ENCODE measurements around the gene ITPR1.

The ITPR1 gene

GRCh38 chr3:4509983-4510755, 17.0 kb downstream of the ITPR1 start:
- DNase-seq (ENCODE audit: insufficient read length, low spot score) = no peak
- FAIRE-seq = no peak

GRCh38 chr3:4511491-4512262, 18.5 kb downstream of the ITPR1 start:
- no peak for TF ChIP-seq CTCF (IDR thresholded peaks at IDR 0.05; ENCODE audit: insufficient read depth, missing control alignments)
- FAIRE-seq (no peak), DNase-seq (ENCODE audit: insufficient read length, low spot score) (no peak)

More at GRCh38 chr3:4509983-4510755, 17.0 kb downstream of the ITPR1 start:
- no peak for TF ChIP-seq CTCF (IDR thresholded peaks at IDR 0.05; ENCODE audit: insufficient read depth, missing control alignments)

GRCh38 chr3:4512895-4513616, 19.9 kb downstream of the ITPR1 start:
- DNase-seq (ENCODE audit: insufficient read length, low spot score) (no peak), FAIRE-seq (no peak)
- no peak for TF ChIP-seq CTCF (IDR thresholded peaks at IDR 0.05; ENCODE audit: insufficient read depth, missing control alignments)

GRCh38 chr3:4514321-4514720, 21.2 kb downstream of the ITPR1 start:
- no peak for DNase-seq (ENCODE audit: insufficient read length, low spot score)
- TF ChIP-seq CTCF (IDR thresholded peaks at IDR 0.05; ENCODE audit: insufficient read depth, missing control alignments) = no peak
- no peak for FAIRE-seq

- TF ChIP-seq CTCF (IDR thresholded peaks at IDR 0.05; ENCODE audit: insufficient read depth, missing control alignments) = no peak
- FAIRE-seq = no peak
- DNase-seq (ENCODE audit: insufficient read length, low spot score) = no peak
Observed at GRCh38 chr3:4514916-4515315, 21.8 kb downstream of the ITPR1 start.

- TF ChIP-seq CTCF (IDR thresholded peaks at IDR 0.05; ENCODE audit: insufficient read depth, missing control alignments) = no peak
- FAIRE-seq = no peak
- DNase-seq (ENCODE audit: insufficient read length, low spot score) = no peak
Observed at GRCh38 chr3:4515916-4516579, 22.9 kb downstream of the ITPR1 start.

Measured in D721Med (cell line).